HG03432 (cell line): ENCODE measurements around the gene GPSM3.
A peak's percentile ranks its signal among the peaks of the same experiment; 100 is the strongest.
"Not testable (repeated sequence)": the region's sequence is repeated elsewhere in the genome, so short reads cannot be mapped to it uniquely, and the experiment has no call there.

ENCODE experiments used
- ATAC-seq: cut with Tn5 transposase; IDR thresholded peaks from one replicate; pipeline ENCODE4 v1.9.1; 2021; ENCODE audit warnings: mild to moderate bottlenecking, moderate library complexity; ENCODE audit not compliant: unreplicated experiment

The GPSM3 gene

DNA sequence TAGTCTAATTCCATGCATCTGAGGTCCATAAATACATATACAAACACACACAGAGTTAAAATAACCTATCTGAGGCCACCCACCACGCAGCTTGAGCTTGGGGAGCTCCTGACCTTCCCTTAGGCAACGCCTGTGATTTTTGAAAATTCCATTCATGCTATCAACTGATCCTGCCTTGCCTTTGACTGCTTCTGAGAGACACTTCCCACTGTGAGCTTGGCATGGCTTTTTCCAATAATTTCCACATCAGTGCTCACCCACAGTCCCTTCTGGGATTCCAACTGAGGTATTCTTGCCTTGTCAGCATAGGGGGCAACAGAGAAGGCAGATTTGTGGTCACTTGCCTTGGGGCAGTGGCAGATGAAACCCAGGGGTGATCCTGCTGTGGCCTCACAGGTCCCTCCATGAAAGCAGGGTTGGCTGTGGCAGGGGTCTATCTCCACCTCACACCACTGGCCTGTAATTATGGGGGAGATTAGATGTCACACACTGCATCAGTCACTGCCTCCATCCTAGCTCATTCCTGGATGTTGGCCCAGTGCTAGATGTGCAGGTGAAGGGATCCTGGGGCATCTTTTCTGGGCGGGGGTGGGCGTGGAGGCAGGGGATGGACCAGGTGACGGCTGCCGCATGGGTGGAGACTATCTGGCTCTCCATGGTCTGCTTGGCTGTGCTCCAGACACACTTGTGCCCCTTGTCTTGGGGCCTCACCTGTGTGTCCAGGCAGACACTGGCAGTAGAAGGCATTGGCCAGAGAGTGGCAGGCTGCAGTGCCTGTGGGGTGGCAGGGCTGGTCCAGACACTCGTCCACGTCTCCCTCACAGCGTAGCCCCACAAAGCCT is 11.2 kb upstream of the GPSM3 start:
- no peak for ATAC-seq

DNA sequence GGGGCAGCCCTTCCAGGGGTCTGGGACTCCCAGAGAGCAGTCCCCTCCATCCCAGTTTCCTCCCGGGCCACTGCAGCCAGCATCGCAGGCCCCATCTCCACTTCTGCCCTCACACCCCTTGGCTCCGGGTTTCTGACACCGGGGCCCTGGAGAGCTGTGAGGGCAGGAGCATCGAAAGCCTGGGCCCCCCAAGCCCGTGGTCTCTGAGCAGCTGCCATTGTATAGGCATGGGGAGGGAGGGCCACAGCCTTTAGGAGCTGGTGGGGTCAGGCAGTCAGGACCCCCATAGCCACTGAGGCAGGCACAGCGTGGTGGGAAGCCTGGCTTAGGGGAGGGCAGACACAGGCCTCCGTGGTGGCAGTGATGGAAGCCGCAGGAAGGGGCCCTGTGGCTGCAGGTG is 9.7 kb upstream of the GPSM3 start:
- no peak for ATAC-seq

DNA sequence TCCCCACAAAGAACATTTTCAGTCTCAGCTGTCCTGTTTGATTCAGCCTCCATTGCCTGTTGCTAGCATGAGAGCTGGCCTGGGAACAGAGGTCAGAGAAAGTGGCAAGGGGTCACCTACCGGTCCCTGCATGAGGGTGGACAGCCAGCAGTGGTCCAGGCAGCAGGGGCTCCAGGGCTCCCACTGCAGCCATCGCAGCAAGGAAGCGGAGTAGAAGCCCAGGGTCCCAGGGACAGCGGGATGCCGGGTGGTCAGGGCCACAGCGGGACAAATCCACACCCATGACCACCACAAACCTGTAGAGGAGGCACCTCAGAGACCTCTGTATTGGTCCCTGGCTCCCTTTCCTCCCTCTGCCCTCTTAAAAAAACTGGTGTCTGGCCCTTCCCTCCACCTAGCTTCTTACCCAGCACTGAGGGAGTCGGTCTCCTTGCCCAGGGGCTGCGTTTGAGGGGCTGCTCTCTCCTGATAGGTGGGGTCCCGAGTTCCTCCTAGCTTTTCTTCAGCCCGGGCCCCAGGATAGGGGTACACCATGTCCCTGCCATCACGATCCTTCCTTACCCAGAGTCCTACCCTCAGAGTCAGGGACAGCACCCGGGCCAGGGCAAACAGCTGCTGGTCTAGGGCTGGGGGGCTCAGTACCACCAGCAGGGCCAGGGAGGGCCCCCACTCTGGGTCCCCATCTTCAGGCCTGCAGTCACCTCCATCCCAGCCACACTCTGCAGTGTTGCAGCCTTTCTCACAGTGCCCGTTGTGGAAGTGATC is 8.4 kb upstream of the GPSM3 start:
- no peak for ATAC-seq

GRCh38 chr6:32198866-32199265 is 6.4 kb upstream of the GPSM3 start:
- no peak for ATAC-seq

DNA sequence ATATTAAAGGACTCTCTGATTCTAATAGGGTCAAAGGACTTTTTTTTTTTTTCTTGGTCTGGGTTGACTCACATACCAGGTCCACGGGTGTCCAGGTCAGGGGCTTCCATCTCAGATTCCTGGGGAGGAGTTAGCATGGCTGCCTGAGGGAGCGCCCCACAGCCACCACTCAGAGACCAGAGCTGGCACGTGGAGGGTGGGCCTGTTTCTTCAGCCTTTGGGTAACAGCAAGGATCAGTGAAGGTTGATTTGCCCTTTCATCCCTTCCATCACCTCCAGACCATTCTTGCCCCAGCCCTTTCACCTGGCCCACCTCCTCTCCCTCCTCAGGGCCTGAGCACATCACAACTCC is 5.9 kb upstream of the GPSM3 start:
- no peak for ATAC-seq

DNA sequence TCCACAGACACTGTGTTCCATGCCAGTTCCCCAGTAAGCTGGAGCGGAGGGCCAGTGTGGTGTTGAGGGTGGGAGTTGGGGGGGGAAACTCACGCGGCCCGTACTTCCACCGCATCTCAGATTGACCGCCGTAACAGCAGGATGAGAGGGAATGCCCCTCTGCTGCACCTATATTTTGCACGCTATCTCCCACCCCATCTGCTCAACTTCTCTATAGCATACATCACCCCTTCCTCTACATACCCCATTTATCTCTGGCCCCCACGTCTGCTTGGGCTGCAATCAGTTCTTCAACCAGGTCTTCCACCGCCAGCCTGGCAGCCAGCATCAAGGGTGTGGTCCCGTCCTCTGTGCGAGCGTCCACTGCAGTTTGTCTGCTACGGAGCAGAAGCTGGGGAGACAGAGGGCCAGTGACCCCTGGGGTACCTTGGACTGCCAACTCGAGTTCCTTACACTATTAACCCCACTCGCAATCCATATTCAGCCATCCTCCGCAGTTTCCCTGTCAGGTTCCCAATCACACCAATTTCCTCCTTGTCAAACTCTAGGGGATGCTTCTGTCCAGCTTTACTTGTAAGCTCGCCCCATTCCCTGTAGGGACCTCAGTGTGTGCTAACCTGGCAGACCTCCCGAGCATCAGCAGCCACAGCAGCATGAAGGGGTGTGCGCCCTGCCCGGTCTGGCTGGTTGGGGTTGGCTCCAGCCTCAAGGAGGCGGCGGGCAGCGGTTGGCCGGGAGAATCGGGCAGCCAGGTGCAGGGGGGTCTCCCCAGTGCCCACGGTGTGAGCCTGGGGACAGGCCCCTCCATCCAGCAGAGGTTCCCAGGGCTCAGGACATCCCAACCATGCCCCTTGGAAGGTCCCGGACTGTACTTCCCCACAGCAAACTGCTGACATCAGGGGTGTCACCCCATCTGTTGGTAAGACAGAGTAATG is 4.5 kb upstream of the GPSM3 start:
- no peak for ATAC-seq

DNA sequence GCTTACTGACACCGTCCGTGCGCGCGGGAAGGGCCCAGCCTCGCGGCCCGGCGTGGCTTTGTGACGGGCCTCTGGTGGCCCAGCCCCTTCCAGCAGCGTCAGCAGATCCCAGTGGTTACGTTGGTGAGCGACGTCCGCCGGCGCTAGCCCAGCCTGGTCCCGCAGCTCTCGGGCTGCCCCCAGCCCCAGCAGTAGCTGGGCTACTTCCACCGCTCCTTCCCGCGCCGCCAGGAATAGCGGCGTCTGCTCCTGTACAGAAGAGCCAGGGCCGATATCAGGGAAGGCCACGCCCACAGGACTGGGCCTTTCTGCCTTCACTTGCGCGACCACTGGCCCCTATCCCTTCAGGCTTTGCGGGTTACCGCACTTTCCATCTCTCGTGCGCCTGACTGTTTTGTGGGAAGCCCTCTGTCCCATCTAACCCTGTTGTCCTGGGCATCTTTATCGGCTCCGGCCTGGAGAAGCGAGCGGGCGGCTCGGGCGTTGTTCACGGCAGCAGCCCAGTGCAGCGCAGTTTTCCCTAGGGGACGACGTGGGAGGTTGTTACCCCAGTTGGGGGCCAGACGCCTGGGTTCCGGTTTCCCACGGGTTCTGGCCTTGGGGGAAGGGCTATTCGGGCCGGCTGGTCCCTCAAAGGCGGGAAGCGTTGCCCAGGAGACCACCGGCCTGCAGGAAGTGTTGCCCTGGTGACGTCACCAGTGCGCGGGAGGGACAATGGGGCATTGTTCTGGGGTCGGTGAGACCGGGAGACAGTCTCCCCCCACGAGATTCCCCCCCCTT is 3.6 kb upstream of the GPSM3 start:
- peak; percentile 78 for ATAC-seq

GRCh38 chr6:32195652-32195901 is 3.1 kb upstream of the GPSM3 start:
- peak; percentile 76 for ATAC-seq

DNA sequence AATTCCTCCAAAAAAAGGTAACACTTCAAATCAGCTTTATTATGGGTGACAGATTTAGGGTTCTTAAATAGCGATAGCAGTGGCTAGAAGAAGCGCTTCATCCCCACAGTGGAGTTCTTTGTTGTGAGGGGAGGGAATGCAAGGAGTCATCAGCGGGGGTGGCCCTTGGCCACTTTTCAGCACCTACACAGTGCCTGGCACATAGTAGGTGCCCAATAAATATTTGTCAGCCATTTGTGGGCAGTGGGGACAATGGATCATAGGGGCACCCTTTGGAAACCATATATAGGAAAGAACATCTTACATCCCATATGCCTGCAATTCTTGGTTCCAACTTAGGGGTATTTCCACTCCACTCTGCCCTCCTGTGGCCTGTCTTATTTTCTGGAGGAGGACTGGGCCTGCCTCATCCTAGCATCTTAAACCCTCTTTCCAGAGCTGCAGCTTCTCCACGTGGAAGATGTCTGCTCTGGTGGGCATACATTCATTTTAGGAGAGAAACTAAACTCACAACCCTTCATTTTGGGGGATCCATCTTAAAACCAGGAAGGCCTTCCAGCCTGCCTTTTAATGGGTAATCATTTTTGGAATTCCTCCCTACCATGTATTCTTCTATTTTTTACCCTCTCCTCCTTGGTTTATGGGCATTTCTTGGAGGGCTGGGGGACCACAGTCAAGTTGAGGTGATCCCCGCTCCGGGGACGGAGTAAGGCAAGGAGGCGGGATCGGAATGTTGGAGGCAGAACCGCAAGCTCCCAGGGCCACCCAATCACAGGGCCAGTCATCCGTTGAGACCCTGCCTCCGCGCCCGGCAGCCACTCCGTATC is 2.6 kb upstream of the GPSM3 start:
- ATAC-seq, result no peak

DNA sequence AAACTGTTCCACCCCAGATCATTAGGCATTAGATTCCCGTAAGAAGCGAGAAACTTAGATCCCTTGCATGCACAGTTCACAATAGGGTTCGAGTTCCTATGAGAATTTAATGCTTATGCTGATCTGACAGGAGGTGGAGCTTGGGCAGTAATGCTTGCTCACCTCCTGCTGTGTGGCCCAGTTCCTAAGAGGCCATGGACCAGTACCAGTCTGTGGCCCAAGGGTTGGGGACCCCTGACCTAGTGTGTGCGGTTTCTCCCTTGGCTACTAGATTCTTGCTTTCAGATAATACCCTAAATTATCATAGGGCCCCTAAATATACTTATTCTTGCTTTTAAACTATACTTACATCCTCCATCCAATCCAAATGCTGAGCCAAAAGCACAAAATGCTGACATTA is 1.9 kb upstream of the GPSM3 start:
- no peak for ATAC-seq

DNA sequence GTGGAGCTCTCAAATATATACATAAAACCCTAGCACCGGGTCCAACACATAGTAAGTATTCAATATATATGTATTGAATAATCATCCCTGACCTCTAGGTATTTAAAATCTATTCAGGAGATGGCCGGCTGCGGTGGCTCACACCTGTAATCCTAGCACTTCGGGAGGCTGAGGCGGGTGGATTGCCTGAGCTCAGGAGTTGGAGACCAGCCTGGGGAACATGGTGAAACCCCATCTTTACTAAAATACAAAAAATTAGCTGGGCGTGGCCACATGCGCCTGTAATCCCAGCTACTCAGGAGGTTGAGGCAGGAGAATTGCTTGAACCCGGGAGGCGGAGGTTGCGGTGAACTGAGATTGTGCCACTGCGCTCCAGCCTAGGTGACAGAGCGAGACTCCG is 653 bp upstream of the GPSM3 start:
- not testable (repeated sequence) for ATAC-seq

GRCh38 chr6:32191696-32192607 is 491 bp downstream of the GPSM3 start:
- ATAC-seq, result no peak

DNA sequence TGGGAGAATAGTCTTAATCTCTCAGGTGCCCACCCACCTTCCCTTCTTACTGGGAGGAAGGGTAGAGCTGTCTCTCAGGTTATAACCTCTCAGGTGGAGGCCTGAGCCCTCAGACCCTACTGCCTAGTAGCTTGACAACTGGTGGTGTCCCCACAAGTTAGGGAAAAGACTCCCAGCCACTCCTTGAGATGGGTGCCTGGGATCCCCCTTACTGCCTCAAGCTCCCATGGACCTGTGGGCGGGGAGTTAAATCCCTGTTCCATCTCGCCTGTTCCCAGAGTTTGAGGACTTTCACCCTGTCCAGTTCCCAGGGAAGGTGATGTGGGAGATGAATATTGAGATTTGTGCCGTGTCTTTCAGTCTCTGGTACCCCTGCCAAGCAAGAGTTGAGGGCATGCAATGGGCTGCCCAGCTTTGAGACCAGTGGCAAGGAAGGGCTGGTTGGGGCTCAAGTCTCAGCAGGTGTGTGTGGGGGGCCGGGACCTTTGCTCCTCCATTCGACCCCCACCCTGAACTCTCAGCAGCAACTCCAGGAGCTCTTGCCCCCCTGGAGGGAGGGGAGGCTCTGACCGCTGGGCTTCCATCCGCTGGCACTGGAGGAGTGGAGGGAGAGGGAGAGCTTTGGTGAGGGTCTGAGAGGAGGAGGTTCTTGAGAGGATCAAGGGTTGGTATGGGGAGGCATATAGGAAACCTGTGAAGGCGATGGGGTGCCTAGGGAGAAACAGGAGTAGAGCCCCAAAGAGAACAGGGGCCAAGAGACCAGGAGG is 1.3 kb downstream of the GPSM3 start:
- ATAC-seq, result no peak

GRCh38 chr6:32190054-32190851 is 2.2 kb downstream of the GPSM3 start, which contains the start of gene PBX2:
TSS of gene PBX2 (minus strand) at chr6:32190202. CDS start at chr6:32189915, 287 bp downstream.
- ATAC-seq, result peak; percentile 68

DNA sequence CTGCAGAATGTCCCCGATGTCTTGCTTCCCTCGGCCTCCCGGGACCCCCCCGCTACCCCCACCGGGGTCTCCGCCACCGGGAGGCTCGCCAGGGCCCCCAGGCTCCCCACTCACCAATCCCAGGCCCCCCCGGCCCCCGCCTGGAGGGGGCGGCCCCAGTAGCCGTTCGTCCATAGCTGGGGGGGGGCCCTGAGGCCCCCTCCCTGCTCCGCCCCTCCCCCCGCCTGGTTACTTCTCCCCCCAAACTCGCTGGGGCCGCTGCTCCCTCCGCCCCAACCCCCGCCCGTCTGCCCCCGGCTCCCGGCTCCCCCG is 2.7 kb downstream of the GPSM3 start:
- ATAC-seq, result no peak

DNA sequence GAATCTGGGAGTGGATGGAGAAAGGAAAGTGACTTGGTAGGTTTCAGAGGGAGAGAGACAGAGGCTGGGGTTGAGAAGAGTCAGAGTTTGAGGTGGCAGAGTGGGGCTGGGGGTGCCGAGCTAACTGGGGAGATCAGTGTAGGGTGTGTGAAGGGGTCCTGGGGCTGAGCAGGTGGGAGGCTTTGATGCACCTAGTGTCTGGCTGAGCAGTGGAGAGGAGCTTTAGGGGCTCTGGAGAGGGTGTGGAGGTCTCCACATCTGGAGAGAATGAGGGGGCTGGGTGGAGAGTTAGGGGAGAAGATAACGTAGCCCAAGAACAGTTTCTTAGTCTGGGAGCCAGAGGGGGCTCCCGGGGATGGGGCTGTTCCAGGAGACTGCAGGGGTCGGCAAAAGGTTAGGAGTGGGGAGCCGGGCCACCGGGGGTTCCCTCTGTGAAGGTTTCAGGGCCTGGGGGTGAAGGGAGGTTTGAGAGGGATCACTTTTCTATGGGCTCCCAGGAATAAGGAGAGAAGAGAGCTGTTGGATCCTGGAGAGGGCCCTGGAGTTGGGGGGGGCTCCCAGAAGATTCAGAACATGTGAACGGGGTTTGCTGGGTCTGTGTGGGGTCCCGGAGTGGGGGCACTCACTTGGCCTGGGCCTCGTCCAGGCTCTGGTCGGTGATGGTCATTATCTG is 3.2 kb downstream of the GPSM3 start:
- ATAC-seq, result no peak
